GM19328 (cell line): ENCODE results near the gene CGB5.
"Not testable (repeated sequence)": the region's sequence is repeated elsewhere in the genome, so short reads cannot be mapped to it uniquely, and the experiment has no call there.

ENCODE experiments used
- ATAC-seq: cut with Tn5 transposase; IDR thresholded peaks from one replicate; pipeline ENCODE4 v1.9.1; 2021; ENCODE audit warnings: mild to moderate bottlenecking, moderate library complexity; ENCODE audit not compliant: unreplicated experiment

Gene CGB5

GRCh38 chr19:49043548-49043947, at the start of gene CGB5:
Gene CGB5, plus strand, starts transcription at chr19:49043848. Its CDS starts 362 bp downstream, at chr19:49044210.
- not testable (repeated sequence) for ATAC-seq

GRCh38 chr19:48994035-48994386, 49.6 kb upstream of the CGB5 start:
- ATAC-seq = no peak

GRCh38 chr19:48997972-48998371, 45.7 kb upstream of the CGB5 start:
- ATAC-seq = no peak

GRCh38 chr19:48999481-49000325, 43.9 kb upstream of the CGB5 start:
- ATAC-seq = no peak

DNA sequence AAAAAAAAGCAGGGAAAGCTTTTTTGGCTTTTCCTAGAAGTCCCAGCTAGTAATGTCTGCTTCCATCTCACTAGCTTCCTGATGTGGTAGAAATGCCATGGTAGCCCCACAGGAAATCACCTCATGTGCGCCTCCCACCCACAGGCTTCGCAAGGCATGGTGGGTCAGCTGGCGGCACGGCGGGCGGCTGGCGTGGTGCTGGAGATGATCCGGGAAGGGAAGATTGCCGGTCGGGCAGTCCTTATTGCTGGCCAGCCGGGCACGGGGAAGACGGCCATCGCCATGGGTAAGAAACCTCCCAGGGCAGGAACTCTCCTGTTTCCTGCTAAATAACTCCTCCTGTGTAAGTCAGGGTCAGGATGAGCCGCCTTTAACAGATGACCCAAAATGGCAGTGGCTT, 39.5 kb upstream of the CGB5 start:
- ATAC-seq = no peak

DNA sequence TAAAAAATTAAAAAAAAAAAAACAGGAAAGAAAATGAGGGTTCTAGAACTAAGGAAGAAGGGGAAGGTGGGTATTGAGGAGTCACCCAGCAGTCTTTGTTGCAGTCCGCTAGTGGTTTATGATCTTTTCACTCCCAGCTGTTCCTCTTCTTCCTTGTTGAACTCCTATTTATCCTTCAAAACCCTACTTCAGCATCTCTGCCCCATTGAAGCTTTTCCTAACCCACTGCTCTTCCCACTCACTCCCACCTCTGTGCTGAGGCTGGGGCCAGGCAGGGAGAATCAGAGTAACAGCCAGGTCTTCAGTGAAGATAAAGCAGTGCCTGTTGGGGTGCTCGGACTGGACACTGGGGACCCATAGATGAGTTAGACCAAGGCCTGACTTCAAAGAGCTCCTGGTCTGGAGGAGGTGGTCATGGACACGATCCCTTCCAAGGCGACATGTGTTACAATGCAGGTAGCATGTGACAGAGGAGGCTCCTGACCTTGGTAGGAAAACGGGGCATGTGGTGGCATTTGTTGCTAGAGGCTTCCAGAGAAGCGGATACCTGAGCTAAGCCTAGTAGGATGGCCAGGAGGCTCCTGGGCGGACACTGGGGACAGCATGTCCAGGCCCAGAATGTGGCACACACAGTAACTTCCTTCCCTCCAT, 38.6 kb upstream of the CGB5 start:
- ATAC-seq = no peak

GRCh38 chr19:49006905-49007304, 36.7 kb upstream of the CGB5 start:
- no peak for ATAC-seq

DNA sequence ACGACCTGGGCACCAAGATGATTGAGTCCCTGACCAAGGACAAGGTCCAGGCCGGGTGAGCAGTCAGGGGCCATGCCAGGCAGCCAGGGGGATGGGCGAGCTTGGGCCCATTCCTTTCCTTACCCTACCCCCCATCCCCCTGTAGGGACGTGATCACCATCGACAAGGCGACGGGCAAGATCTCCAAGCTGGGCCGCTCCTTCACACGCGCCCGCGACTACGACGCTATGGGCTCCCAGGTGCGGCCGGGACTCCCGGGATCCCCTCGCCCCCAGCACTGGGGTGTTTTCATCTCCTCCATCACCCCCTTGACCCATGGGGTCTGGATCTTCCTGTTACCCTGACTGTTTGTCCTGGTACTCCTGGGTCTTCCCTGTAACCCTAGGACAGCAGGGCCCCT, 33.8 kb upstream of the CGB5 start:
- ATAC-seq = no peak

DNA sequence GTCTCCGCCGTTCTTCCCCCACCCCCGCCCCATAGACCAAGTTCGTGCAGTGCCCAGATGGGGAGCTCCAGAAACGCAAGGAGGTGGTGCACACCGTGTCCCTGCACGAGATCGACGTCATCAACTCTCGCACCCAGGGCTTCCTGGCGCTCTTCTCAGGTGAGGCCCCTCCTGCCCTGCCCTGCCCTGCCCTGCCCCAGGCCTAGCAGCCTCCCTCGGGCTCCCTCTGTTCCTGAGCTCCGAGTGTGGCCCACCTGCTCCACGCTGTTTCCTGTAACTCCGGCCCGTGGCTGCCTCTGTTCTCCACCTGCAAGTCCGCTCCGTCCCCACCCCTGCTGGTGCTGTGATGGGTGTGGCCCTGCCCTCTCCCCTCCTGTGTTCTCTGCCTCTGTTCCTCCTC, 33.2 kb upstream of the CGB5 start:
- no peak for ATAC-seq

DNA sequence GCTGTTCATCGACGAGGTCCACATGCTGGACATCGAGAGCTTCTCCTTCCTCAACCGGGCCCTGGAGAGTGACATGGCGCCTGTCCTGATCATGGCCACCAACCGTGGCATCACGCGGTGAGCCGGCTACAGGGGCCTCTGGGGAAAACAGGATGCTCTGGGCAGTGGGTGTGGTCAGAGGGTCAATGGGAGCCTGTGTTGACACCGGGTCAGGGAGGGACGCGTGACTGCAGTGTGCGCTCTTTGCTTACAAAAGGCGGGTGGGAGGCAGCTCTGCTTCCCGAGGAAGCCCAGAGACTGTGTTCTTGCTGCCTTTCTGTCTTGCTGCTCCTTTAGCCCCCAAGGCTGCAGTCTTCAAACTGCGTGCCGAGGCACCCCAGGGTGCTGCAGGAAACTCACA, 32.5 kb upstream of the CGB5 start:
- no peak for ATAC-seq

- no peak for ATAC-seq
These were observed 29.4 kb upstream of the CGB5 start for GRCh38 chr19:49014123-49014869.

DNA sequence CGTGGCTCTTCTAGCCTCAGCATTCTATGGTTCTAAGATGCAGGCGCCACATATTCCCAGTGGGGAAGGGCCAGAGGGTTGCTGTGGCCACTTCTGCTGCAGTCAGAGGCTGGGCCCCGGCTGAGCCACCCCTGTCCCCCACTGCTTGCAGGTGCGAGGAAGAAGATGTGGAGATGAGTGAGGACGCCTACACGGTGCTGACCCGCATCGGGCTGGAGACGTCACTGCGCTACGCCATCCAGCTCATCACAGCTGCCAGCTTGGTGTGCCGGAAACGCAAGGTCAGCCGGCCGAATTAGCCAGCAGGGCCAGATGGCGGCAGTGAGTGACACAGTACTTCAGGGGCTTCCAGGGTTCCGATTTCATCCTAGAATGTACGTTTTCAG, 28.8 kb upstream of the CGB5 start:
- no peak for ATAC-seq

DNA sequence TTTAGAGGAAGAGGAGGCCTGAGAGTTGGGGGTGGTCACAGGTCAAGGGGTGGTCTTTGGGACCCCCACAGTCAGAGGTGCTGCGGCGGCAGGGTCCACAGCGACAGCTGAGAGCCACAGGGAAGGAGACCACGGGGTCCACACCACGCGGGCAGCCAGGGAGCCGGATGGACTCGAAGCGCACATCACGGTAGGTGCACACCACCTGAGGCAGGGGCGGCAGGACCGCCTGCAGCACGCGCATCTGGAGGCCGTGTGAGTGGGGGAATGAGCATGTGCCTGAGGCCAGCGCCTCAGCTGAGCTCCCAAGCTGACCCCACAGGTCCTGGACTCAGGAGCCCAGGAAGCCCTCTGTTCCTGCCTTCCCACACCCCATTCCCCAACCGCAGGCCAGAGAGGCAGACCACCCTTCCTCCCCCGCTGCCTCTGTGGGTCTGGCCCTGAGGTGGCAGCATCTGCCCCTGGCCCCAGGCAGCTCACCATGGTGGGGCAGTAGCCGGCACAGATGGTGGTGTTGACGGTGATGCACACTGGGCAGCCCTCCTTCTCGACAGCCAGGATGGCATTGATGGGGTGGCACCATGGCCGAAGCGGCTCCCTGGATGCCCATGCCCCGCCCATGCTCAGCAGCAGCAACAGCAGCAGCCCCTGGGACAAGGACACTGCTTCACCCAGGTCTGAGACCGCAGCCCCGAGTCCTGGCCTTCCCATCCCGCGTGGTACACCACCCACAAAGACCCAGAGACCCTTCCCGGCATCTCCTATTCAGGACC, 27.4 kb upstream of the CGB5 start:
- ATAC-seq = no peak

DNA sequence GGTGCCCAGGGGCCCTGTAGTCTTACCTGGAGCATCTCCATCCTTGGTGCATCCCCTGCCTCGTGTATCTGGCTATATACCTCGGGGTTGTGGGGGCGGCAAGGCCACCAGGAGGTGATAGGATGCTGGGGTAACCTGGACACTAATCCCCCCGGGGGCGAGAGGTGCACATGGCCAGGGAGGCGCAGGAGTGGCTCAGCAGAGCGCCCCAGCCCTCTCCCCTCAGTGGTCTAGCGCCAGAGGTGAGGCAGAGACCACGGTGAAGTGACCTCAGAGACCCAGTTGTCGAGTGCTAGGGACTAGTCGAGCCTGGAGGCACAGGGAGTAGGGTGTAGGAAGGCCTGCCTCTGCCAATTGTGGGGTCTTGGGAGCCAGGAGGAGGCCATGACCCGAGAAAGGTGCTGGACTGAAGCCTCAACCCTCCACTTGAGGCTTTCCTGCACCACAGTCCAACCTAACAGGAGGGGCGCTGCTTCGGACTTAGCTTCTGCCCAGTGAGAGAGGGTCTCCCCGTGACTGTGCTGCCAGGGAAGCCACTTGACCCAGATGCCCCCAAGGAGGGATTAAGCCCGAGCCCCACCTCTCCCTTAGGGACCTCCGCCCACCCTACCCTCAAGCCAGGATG, 26.5 kb upstream of the CGB5 start, which contains the start of gene LHB:
Gene LHB, minus strand, starts transcription at position 51 of the 625 bp plus-strand sequence. Its CDS starts 10 bp downstream, at position 41.
- ATAC-seq = no peak

DNA sequence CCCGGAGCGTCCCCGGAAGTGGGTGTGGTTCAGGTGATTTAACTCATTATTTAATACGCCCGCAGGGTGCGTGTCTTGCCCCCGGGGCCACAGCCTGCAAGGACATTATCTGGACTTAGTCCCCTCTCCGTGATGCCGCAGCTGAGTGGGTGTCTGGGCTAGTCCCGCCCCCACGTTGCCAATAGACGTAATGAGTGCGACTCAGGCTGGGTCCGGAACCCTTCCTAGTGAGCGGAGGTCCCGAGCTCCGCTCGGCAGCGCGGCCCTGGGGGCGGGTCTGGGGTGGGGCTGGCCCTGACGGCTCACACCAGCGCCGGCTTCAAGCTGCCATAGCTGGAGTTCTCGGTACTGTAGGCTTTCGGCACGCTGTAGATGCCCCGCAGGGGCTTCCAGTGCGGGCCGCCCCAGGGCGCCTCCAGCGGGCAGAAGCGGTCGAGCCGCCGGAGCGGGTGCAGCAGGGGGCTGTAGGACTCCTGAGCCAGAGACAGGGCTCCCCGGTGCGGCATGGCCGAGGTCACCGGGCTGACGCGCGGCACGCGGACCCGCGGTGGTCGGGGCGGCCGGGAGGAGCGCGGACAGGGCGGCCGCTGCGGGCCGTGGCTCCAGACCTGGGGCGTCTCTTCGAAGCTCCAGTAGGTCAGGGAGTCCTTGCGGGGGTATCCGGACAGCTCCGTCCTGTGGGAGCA, 25.8 kb upstream of the CGB5 start:
- no peak for ATAC-seq

GRCh38 chr19:49018388-49019241, 25.0 kb upstream of the CGB5 start:
- not testable (repeated sequence) for ATAC-seq

DNA sequence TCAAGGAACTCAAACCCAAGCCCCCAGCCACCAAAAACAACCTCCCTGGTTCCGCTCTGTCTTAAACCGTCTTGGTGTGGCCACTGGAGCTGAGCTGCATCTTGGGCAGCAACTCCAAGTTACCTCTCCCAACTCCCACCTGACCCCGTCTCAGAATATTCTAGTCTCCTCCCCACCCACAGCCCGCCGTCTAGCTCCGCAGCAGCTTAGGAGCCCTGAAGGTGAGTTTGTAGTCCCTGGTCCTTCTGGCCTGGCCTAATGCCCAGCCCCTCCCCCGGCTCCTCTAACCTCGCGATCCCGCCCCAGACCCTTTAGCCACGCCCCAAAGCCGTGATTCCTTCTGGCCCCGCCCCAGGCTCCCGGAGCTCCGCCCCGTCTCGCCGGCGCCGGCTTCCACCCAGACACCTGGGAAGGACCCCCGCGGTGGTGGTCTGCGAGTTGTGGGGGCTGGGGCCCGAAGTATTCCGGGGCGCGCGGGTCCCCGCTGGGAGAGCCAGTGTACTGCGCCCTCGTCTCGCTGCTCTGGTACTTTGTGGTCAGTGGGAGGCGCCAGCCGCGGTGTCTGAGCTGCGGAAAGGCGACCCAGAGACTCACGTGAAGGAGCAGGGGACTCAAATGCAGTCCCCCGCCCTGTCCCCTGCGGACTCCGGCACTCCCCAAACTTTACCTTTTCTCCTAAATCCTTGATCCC, 24.3 kb upstream of the CGB5 start:
- no peak for ATAC-seq

DNA sequence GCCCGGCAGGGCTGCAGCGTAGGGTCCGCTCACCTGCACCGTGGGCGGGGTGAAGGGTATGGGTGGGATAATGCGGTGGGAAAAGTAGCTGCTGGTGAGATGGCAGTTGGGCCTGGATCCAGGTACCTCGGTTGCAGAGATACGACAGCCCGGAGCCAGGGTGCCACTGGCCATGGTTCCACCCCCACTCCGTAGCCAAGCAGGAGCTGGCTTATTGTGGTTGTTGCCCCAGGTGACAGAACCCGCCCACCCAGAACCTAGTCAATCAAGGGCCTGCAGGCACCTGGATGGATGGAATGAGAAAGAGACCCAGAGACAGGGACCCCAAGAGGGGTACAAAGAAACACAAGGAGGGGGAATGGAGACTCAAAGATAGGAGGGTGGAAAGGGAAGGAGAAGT, 23.3 kb upstream of the CGB5 start:
- no peak for ATAC-seq
